NCI-H146 treated with DMSO at 0.1 percent for 48 hours (cell line): ENCODE measurements around the gene PDZD4.
A peak's percentile ranks its signal among the peaks of the same experiment; 100 is the strongest.

Experiments used
- DNase-seq: peaks from one replicate; lab custom pipeline; 2025; ENCODE audit not compliant: unreplicated experiment; lab: John Stamatoyannopoulos, UW

Gene PDZD4

GRCh38 chrX:153772316-153773217 lies 57.8 kb downstream of the PDZD4 start:
- no peak for DNase-seq

- DNase-seq, result no peak
Observed at GRCh38 chrX:153771415-153772315, 58.7 kb downstream of the PDZD4 start.

GRCh38 chrX:153770601-153771414 lies 59.5 kb downstream of the PDZD4 start:
- DNase-seq, result no peak

- DNase-seq, result no peak
Observed at GRCh38 chrX:153769865-153770600, 60.3 kb downstream of the PDZD4 start.

GRCh38 chrX:153769158-153769864 lies 61.0 kb downstream of the PDZD4 start:
- no peak for DNase-seq

GRCh38 chrX:153768311-153769157 lies 61.8 kb downstream of the PDZD4 start:
- DNase-seq, result no peak

- DNase-seq, result no peak
Observed at GRCh38 chrX:153767674-153768055, 62.7 kb downstream of the PDZD4 start.

GRCh38 chrX:153766871-153767673 lies 63.3 kb downstream of the PDZD4 start:
- DNase-seq, result no peak

- DNase-seq, result no peak
Observed at GRCh38 chrX:153766098-153766817, 64.1 kb downstream of the PDZD4 start.

- DNase-seq, result no peak
Observed at GRCh38 chrX:153765138-153766079, 64.9 kb downstream of the PDZD4 start.

GRCh38 chrX:153764786-153765137 lies 65.6 kb downstream of the PDZD4 start:
- DNase-seq, result no peak

- DNase-seq, result peak; percentile 46
Observed at GRCh38 chrX:153763989-153764755, 66.2 kb downstream of the PDZD4 start, which contains the start of gene PLXNB3. Gene PLXNB3, plus strand, starts transcription at chrX:153764249. Its CDS starts 1,287 bp downstream, at chrX:153765536.

- DNase-seq, result no peak
Observed at GRCh38 chrX:153763298-153763932, 66.9 kb downstream of the PDZD4 start.

GRCh38 chrX:153762626-153763173 lies 67.6 kb downstream of the PDZD4 start:
- no peak for DNase-seq

- no peak for DNase-seq
Observed at GRCh38 chrX:153761863-153762262, 68.5 kb downstream of the PDZD4 start.
